ENCODE data around the gene NCAM1. TPM values are rescaled to one million over a fixed set of nuclear protein-coding genes. Genes with fewer than 3 reads are reported as not detected.

The NCAM1 gene
- total RNA-seq, 4 donors from 2014 or later, result 94.8 to 195 (median 150) TPM

- Histone ChIP-seq H3K4me3 (replicated peaks in 1 of 3) (no peak overlapping the region), H3K27me3 (no peaks in the 10 kb centered on the region), H3K27ac (no peak overlapping the region), H3K36me3 (no peaks in the 10 kb centered on the region), H3K4me1 (peaks cover 6 to 14% of the 10 kb centered on the region in 2 donors), H3K9me3 (no peaks in the 10 kb centered on the region)
- 91 to 93% methylated on average over 1 of the region's 1 CpG for WGBS, 2 donors
- DNase-seq, result no peak
- intact Hi-C loops (cut with DNase I), result no loop called here
- no peak for TF ChIP-seq POLR2A (IDR thresholded peaks at IDR 0.05)
- no peak for TF ChIP-seq CTCF (IDR thresholded peaks at IDR 0.05)
Measured at GRCh38 chr11:113311536-113311935, 350.3 kb downstream of the NCAM1 start.

DNA sequence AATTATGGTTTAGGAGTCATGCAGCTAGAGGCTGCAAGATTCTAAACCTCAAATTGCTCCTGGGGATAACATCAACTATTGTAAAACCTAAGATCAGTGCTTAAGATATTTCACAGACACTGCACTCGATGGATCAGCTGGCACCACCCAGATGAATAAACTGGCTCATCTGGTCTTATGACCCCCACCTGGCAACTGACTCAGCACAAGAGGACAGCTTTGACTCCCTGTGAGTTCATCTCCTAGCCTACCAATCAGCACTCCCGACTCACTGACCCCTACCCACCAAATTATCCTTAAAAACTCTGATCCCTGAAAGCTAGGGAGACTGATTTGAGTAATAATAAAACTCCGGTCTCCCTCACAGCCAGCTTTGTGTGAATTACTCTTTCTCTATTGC is 352.4 kb downstream of the NCAM1 start:
- Histone ChIP-seq H3K4me1 (peaks cover 6 to 14% of the 10 kb centered on the region in 2 donors), H3K36me3 (no peaks in the 10 kb centered on the region), H3K27ac (no peak overlapping the region), H3K9me3 (no peaks in the 10 kb centered on the region), H3K4me3 (replicated peaks in 1 of 3) (no peak overlapping the region), H3K27me3 (no peaks in the 10 kb centered on the region)
- no peak for DNase-seq
- intact Hi-C loops (cut with DNase I), result no loop called here
- 90% methylated on average over 3 of the region's 3 CpGs for WGBS, 2 donors
- no peak for TF ChIP-seq CTCF (IDR thresholded peaks at IDR 0.05)
- TF ChIP-seq POLR2A (IDR thresholded peaks at IDR 0.05), result no peak

DNA sequence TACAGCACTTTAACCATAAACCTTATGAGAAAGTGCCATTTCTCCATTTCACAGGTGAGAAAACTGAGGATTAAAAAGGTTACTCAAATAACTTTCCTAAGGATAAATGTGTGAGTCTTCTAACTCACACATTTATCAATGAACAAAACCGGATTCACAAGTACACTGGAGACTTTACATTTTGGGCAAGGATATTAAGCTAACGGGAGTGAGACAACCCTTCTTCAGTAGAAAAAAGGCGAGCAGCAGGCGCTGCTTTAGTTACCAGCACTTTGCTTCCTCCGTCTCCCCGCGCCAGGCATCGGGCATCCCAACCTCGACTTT is 352.8 kb downstream of the NCAM1 start:
- TF ChIP-seq POLR2A (IDR thresholded peaks at IDR 0.05) (no peak), CTCF (IDR thresholded peaks at IDR 0.05) (no peak)
- Histone ChIP-seq H3K9me3 (no peaks in the 10 kb centered on the region), H3K4me1 (peaks cover 6 to 14% of the 10 kb centered on the region in 2 donors), H3K4me3 (replicated peaks in 1 of 3) (peak overlapping the region in 1 of 3 donors; percentile 66), H3K27ac (peak overlapping the region in 1 of 3 donors; percentile 82), H3K27me3 (no peaks in the 10 kb centered on the region), H3K36me3 (peaks cover 0 to under 1% of the 10 kb centered on the region in 2 donors)
- WGBS, 2 donors, result 11 to 18% methylated on average over 4 to 9 of the region's 9 CpGs
- intact Hi-C loops (cut with DNase I), result no loop called here
- DNase-seq, result no peak

- intact Hi-C loops (cut with DNase I), result no loop called here
- H3K4me1 ChIP-seq, result peaks cover 6 to 14% of the 10 kb centered on the region in 2 donors
- 6 to 11% methylated on average over 16 to 24 of the region's 64 CpGs for WGBS, 2 donors
- H3K27me3 ChIP-seq, result no peaks in the 10 kb centered on the region
- H3K4me3 ChIP-seq (replicated peaks in 1 of 3), result peak within 1 kb of the TSS; percentile 46 to 66 (median 57)
- H3K9me3 ChIP-seq, result no peaks in the 10 kb centered on the region
- H3K36me3 ChIP-seq, result peaks cover 0 to 4% of the 10 kb centered on the region in 2 donors
- H3K27ac ChIP-seq, result peak within 1 kb of the TSS; percentile 57 to 82 (median 72)
- DNase-seq, result peak; percentile 95
- TF ChIP-seq POLR2A (IDR thresholded peaks at IDR 0.05) (peak in 1 of 2 donors; percentile 68), CTCF (IDR thresholded peaks at IDR 0.05) (no peak)
Measured at GRCh38 chr11:113314389-113315301, 353.4 kb downstream of the NCAM1 start, which contains the start of gene TTC12. Gene TTC12, plus strand, starts transcription at chr11:113314583. Its CDS starts 1,675 bp downstream, at chr11:113316258.

DNA sequence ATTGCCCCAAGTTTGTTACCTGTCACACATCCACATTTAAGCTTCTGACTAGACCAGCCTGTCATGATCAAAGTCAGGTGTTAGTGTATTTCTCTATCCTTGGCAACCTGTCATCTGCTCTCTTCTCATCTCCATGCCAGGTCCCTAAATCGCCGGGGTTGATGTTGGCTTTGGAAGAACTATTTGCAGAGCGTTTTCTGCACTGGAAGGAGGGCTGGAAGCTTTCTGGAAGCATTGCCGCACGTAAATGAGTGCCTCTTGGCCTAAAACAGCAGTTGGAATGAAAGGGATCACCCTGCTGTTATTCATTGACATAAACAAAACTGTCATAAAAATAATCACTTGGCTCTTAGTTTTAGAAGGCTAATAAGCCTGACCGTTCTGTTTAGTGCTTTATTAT is 354.6 kb downstream of the NCAM1 start:
- 69 to 76% methylated on average over 6 of the region's 6 CpGs for WGBS, 2 donors
- Histone ChIP-seq H3K27ac (no peak overlapping the region), H3K4me1 (peaks cover 6 to 14% of the 10 kb centered on the region in 2 donors), H3K9me3 (no peaks in the 10 kb centered on the region), H3K27me3 (no peaks in the 10 kb centered on the region), H3K4me3 (replicated peaks in 1 of 3) (no peak overlapping the region), H3K36me3 (peaks cover 0 to 4% of the 10 kb centered on the region in 2 donors)
- no peak for DNase-seq
- no peak for TF ChIP-seq POLR2A (IDR thresholded peaks at IDR 0.05)
- no peak for TF ChIP-seq CTCF (IDR thresholded peaks at IDR 0.05)
- intact Hi-C loops (cut with DNase I), result no loop called here

Data from thyroid gland (tissue), 4 donors.